Stimulated activated CD8-positive, alpha-beta memory T cell treated with anti-CD3 and anti-CD28 coated beads, Interleukin-12 subunit alpha, Interleukin-12 subunit beta, amount 100 ng/mL, for 1 hour (primary cell): ENCODE results near the gene CTSL.
"Not testable (repeated sequence)": the region's sequence is repeated elsewhere in the genome, so short reads cannot be mapped to it uniquely, and the experiment has no call there.

Source experiments
- DNase-seq: peaks from one replicate; pipeline ENCODE4 v3.0.0-alpha.2; 2020; ENCODE audit warnings: low read depth

CTSL gene

DNA sequence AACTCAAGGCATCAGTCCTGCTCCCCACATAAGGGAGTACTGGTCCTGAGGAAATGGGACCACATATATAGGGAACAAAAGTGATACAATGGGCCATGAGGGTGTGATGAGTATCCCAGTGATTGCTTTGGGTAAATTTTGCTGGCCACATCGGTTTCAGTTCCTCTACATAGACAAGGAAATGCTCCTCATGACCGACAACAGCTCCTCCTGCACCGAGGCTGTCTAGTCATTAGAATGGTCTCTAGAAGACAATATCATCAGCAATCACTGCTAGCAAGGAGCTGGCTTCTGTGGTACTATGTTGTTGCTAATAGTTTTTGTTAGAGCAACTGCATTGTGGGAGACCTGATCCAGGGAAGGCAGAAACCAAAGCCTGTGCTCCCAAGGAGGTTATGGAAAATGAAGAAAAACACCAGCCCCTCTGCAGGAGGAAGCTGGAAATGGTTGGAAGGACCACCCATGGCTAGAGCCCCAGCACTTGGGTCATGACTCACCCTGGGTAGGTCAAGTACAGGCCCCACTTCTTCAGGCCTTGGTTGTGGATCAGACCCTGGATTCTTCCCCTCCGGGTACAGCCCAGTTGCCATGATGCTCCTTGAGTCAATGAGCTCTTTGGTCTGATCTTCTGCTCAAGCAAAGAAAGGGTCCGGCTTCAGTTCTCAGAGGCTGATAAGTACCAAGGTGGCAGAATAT lies 3.4 kb upstream of the CTSL start:
- DNase-seq, result no peak

DNA sequence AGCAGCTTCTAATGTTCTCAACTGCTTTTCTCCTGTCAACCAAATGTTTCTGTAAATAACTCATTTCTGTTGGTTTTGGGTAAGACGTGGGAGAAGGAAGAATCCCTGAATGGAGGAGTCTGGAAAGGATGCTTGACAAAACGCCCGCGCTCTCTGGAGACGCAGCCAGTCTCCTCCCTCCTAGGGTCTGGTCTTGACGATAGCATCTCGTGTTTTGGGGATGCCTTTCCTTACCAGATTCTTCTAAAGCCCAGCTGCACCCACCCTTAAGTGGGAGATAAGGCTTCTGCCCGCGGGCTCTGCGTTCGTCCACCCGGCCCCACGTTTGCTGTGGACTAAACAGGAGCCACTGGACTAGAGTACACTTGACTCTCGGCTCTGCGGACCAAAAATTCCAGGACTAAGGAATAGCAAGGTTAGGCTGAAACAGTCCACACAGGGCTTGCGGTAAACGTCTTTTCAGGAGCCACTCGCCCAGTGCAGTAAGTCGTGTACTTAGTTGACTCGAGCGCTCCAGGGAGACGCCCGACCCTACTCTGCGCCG lies 491 bp upstream of the CTSL start:
- no peak for DNase-seq

DNA sequence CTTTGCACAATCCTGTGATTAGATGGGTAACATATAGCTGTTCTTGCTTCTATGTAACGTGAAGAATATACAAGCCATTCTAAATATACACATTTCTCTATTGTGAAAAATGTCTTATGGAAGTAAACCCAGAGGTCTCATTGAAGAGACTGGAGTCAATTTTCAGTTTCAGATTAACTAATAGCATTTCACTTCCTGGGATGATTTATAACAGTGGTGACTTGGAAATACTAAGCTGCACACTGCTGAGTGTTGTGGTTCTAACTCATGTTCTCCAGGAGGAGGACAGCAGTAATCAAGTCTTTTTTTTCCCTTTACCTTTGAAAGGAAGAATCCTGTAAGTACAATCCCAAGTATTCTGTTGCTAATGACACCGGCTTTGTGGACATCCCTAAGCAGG lies 3.3 kb downstream of the CTSL start:
- DNase-seq, result no peak

DNA sequence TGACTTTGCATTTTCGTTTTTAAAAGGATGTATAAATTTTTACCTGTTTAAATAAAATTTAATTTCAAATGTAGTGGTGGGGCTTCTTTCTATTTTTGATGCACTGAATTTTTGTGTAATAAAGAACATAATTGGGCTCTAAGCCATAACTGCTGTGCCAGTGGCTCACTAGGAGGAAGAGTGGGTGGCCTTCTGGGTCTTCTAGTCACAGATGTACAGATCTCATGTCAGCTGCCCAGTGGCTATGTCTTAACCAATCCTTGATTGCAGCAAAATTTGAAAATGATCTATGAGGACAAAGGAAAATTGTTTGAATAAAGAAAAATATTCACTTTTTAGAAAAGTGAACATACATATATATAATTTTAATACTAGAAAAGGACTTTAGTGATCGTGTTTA lies 5.4 kb downstream of the CTSL start:
- no peak for DNase-seq

DNA sequence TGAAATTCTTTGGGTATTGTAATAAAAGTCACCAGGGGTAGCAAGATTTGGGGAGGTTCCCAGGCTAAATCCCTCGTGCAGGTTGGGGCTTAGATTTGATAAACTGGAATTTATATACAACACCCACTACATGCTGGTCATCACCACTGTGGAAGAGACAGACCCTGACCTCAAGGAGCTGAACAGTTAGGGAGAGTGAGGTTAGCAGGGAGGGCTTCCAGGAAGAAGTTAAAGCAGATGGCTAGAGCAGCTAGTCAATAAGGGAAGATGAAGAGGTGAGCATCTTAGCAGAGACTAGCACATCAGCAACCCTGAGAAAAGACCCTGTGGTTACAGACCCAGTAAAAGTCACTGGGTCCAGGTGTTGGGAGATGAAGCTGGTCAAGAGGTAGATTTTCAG lies 6.4 kb downstream of the CTSL start:
- no peak for DNase-seq

DNA sequence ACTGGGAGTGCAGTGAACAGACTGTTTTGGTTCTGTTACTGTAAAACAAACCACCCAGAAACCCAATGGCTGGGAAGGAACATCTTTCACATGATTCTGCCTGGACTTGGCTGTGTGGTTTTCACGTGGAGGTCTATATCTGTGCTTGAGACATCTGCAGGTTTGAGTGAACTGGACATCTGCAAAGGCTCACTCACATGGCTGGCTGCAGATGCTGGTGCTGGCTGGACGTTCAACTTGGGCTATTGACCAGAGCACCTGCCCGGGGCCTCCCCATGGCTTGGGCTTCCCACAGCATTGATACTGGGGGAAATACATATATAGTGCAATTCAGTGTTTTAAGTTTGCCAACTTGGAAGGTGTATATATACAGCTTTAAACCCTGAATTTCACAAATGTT lies 6.8 kb downstream of the CTSL start:
- DNase-seq, result no peak

DNA sequence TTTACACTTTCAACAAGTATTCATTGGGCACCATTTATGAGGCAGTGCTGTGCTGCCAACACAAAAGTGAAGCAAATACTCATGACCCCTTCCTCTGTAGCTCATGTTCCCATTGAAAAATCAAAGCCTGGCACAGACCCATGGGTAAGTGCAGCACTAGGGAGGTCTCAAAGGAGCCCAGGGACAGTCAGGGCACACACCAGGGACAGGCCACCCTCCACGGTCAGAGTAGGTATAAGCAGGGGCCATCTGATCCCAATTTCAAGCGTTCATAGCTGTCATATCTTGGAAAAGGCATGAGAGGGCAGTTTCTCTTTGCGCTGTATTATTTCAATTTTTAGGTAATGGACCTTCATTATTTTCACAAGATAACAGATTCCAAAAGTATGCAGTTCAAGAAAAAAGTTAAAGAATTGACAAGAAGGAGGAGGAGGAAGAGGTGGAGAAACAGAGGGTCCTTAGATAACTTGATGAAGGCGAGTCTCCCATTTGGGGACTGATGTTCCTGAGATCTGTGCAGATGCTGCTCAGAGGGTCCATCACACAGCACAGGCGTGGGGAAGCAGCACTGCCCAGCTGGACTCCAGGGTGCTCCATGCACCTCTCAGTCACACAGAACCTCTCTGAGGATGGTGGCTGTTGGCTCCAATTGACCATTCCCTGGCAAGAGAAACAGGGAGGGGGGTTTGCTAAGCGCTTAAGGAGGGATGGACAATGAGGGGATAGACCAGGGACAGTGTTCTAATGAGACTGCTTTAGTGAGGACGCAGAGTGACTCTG lies 7.5 kb downstream of the CTSL start:
- DNase-seq, result no peak

DNA sequence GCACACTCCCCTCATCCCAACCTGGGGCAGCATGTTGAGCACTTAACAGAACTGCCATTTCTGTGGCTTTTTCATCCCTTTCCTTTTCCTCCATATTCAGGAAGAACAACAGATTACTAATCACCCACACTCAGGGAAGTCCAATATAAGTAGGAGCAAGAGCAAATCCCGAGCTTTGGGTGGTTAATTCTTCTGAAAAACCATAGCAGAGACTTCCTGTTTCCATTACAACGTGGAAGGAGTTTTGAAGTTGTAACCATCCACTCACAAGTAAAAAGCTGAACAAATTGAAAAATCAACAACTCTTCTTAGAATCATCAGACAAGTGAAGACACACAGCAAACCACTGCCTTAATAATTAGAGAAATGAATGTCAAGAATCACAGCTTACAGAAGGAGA lies 8.2 kb downstream of the CTSL start:
- no peak for DNase-seq

DNA sequence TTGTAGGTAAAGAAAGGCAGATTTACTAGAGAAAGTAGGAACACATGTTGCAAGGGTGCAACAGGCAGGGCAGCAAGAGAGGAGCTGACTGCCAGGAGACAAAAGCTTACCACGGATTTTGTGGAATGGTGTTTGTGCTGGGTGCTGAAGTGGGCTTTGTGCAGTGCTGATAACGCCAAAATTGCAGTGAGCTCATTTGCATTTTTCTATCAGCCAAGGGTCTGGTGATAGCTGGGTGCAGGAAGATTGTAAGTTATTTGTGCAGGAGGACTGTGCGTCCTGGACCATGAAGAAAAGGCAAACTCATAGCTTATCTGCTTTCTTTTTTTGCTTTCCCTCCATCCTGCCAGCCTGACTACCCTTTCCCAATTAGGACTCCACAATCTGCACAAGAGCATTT lies 13.6 kb downstream of the CTSL start:
- DNase-seq, result no peak

DNA sequence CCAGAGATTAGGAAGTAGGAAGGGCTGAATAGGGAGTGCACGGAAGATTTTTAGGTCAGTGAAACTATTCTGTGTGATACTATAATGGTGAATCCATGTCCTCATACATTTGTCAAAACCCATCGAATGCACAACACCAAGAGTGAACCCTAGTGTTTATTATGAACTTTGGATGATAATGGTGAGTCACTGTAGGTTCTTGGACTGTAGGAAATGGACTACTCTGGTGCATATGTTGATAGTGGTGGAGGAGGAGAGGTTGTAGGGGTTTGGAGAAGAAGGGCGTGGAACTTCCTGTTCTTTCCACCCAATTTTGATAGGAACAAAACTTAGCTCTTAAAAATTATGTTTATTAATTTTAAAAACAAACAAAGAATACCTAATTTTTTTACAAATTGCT lies 14.3 kb downstream of the CTSL start:
- DNase-seq, result no peak

DNA sequence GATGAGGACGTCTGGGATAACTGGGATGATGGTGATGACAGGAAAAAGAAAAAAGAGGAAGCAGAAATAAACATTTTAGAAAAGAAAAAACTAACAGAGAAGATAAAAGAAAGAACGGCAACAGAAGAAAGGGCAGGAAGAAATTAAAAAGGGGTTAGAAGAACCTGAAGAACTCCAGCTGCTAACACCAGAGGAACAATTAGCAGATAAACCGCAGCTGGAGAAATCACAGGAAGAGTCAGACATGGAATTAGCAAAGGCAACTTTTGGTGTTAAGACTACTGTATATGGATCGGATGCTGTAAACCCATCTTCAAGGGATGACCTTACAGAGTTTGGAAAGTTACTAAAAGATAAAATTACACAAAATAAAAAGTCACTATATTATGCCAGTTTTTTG lies 15.4 kb downstream of the CTSL start:
- DNase-seq, result no peak

DNA sequence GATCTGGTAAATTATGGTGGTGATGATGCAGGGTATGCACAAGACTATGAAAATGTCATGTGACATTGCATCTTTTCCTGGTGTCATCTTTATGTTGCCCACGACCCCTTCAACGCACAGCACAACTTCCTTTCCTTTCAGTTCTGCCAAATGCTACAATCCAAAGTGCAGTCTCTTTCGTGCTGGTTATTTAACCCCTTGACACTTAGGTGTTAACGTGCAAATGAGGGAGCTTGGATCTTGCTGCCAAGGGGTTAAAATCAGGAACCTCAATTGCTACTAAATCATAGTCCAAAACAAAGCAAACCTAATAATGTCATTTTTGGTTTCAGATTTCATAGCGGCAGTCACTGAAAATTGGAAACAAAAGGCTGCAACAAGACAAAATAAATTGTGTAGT lies 16.0 kb downstream of the CTSL start:
- DNase-seq, result no peak

DNA sequence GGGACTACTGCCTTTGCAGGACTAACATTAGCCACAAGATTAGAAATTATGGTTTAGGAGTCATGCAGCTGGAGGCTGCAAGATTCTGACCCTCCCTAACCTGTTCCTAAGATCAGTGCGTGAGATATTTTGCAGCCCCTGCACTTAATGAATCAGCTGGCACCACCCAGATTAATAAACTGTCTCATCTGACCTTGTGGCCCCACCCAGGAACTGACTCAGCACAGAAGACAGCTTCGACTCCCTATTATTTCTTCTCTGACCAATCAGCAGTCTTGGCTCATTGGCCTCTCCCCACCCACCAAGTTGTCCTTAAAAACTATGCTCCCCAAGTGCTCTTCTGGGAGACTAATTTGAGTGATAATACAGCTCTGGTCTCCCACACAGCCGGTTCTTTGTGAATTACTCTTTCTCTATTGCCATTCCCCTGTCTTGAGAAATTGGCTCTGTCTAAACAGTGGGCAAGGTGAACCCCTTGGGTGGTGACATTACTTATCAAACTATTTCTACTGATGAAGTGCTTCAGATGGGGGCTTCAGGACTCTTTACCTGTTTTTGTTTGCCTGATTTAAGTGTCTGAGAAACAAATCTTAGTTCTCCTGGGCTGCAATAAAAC lies 17.0 kb downstream of the CTSL start:
- no peak for DNase-seq

DNA sequence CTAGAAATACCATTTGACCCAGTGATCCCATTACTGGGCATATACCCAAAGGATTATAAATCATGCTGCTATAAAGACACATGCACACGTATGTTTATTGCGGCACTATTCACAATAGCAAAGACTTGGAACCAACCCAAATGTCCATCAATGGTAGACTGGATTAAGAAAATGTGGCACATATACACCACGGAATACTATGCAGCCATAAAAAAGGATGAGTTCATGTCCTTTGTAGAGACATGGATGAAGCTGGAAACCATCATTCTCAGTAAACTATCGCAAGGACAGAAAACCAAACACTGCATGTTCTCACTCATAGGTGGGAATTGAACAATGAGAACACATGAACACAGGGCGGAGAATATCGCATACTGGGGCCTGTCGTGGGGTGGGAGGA lies 18.3 kb downstream of the CTSL start:
- not testable (repeated sequence) for DNase-seq

DNA sequence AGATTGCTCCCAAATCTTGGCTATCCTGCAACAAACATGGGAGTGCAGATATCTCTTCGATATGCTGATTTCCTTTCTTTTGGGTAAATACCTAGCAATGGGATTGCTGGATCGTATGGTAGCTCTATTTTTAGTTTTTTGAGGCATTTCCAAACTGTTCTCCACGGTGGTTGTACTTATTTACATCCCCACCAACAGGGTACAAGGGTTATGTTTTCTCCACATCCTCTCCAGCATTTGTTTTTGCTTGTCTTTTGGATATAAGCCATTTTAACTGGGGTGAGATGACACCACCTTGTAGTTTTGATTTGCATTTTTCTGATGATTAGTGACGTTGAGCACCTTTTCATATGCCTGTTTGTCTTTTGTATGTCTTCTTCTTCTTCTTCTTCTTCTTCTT lies 20.3 kb downstream of the CTSL start:
- DNase-seq, result no peak

DNA sequence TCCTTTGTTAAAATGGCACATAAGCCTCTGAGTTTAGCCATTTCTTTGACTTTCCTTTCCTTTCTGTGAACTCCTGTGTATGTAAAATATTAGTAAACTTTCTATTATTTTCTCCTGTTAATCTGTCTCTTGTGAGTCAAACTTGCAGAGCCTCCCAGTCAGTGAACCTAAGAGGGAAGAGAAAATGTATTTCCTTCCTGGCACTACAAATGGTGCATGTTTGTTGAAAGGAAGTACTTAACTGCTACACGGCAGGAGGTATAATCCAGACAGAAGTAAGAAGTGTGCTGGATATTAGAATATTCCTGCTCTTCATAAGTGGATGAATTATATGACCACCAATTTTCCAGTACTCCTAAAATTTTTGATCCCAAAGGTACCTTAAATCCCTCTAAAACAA lies 23.0 kb downstream of the CTSL start:
- DNase-seq, result no peak

DNA sequence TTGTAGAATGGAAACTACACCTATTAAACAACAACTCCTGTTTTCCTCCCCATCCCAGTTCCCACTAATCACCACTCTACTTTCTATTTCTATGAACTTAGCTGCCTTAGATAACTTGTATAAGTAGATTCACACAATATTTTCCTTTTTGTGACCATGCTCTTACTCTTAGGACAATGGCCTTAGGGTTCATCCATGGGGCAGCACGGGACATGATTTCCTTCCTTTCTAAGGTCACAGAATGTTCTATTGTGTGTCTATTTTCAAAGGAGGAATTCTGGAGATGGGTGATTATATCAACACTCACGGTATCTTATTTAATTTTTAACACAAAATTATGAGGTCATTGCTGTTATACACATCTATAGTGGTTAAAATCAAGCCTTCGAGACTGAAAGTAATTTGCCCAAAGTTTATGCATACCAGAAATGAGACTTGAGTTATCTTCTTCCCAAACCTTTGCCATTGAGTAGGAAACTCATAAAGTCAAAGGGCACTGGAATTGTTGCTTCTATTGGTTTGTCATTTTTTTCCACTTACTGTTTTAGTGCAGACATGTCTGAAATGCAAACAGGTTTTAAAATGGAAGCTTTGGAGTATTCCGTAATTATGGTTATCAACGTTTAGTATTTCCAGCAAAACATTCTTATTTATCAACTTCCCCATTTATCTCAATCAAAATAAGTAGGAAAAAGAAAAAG lies 23.6 kb downstream of the CTSL start:
- no peak for DNase-seq

DNA sequence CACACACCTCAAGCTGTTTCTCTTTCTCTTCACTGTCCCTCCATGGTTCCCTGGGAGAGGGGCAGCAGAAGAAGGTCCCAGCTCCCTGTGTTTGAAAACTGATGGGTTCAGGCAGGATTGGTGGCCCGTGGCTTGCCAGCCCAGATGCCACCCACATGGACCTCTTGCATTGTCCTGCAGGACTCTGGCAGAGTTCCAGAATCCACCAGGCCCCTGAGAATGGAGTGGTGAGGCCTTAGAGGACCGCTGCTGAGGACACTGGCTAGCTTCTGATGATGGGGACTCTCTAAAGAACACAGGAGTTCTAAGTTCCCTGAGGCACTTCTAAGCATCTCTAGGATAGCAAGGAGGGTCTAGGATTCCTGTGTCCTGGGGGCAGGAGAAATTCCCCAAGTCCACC lies 24.8 kb downstream of the CTSL start:
- no peak for DNase-seq

DNA sequence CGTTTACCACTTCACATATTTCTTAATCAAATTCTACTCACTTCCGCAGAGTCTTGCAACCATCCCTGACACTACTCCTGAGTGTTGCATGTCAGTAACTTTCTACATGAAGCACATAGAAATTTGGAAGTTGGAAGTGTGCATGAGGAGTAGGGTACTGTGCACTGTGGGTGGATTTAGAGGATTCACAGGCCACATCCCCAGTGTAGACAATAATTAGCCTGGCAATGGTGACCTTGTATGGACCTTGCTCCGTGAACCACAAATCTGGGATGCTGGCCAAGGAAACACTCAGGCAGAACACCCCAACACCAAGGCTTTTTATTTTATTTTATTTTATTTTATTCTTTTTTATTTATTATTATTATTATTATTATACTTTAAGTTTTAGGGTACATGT lies 25.5 kb downstream of the CTSL start:
- no peak for DNase-seq

DNA sequence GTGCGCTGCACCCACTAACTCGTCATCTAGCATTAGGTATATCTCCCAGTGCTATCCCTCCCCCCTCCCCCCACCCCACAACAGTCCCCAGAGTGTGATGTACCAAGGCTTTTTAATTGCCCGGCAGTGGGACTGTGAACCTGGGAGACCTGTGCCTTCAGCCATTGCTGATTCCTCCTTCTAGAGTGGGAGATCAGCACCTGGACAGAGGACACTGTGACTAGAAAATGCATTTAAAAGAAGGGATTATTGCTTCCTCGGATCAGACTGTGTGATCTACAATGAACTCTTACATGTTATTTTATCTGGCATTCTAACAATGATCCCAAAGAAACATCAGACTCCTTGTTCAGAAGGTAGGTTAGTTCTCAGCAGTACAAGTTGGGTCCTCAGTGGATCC lies 25.9 kb downstream of the CTSL start:
- no peak for DNase-seq

DNA sequence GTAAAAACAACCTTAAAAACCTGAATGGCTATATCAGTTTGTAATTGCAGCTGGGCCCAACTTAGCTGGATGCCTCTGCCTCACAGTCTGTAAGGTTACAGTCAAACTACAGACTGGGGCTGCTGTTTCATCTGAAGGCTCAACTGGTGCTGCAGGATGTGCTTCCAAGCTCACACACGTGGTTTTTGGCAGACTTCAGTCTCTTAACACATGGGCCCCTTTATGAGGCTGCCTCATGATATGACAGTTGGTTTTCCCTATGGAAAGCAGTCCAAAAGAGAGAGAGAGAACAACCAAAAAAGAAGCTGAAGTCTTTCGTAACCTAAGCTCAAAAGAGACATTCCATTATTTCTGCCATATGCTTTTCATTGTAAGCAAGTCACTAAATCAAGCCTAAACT lies 27.4 kb downstream of the CTSL start:
- DNase-seq, result no peak

DNA sequence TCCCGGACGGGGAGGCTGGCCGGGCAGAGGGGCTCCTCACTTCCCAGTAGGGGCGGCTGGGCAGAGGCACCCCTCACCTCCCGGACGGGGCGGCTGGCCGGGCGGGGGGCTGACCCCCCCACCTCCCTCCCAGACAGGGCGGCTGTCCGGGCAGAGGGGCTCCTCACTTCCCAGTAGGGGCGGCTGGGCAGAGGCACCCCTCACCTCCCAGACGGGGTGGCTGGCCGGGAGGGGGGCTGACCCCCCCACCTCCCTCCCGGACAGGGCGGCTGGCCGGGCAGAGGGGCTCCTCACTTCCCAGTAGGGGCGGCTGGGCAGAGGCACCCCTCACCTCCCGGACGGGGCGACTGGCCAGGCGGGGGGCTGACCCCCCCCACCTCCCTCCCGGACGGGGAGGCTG lies 32.4 kb downstream of the CTSL start:
- not testable (repeated sequence) for DNase-seq

DNA sequence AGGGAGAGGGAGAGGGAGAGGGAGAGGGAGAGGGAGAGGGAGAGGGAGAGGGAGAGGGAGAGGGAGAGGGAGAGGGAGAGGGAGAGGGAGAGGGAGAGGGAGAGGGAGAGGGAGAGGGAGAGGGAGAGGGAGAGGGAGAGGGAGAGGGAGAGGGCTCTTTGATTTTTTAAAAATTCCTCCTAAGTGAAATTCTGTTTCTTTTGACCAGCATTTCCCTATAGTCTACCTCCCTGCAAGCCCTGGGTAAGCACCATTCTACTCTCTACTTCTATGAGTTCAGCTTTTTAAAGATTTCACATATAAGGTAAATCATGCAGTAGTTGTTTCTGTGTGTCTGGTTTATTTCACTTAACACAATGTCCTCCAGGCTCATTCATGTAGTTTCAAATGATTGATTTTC lies 34.1 kb downstream of the CTSL start:
- DNase-seq, result not testable (repeated sequence)
